KMS-11 (cell line): ENCODE data around the gene ZSCAN21.

Experiments
- H2AFZ ChIP-seq: fragments of 200-600 bp; sonication (generic); 2 replicates; pipeline ENCODE4 v1.6.1; 2016; ENCODE audit warnings: antibody characterized with exemption, mixed run types, low read depth
- H3K27ac ChIP-seq: fragments of 200-600 bp; sonication (generic); 2 replicates; pipeline ENCODE4 v1.6.1; 2016; ENCODE audit warnings: mild to moderate bottlenecking, mixed run types
- H3K27me3 ChIP-seq: fragments of 200-600 bp; sonication (generic); 2 replicates; pipeline ENCODE4 v1.6.1; 2017; ENCODE audit warnings: mild to moderate bottlenecking, low read depth, mixed run types, moderate library complexity; ENCODE audit not compliant: insufficient read depth
- H3K36me3 ChIP-seq: fragments of 200-600 bp; sonication (generic); 2 replicates; pipeline ENCODE4 v1.6.1; 2017; ENCODE audit warnings: mild to moderate bottlenecking, mixed run types; ENCODE audit not compliant: insufficient read depth
- H3K4me1 ChIP-seq: fragments of 200-600 bp; sonication (generic); 2 replicates; pipeline ENCODE4 v1.6.1; 2016; ENCODE audit warnings: mild to moderate bottlenecking, low read depth, mixed run types; ENCODE audit not compliant: poor library complexity, severe bottlenecking
- H3K4me2 ChIP-seq: fragments of 200-600 bp; sonication (generic); 2 replicates; pipeline ENCODE4 v1.7.0; 2016; ENCODE audit warnings: mild to moderate bottlenecking, mixed run types
- H3K4me3 ChIP-seq: fragments of 200-600 bp; sonication (generic); IDR thresholded peaks from 2 replicates; pipeline ENCODE4 v1.6.1; 2017; ENCODE audit warnings: low read depth, low read length, mixed read lengths; ENCODE audit not compliant: insufficient read depth
- H3K79me2 ChIP-seq: fragments of 200-600 bp; sonication (generic); 2 replicates; pipeline ENCODE4 v1.6.1; 2016; ENCODE audit warnings: low read depth, mixed run types; ENCODE audit not compliant: insufficient read depth
- H3K9ac ChIP-seq: fragments of 200-600 bp; sonication (generic); 2 replicates; pipeline ENCODE4 v1.6.1; 2016; ENCODE audit warnings: mild to moderate bottlenecking, mixed run types
- H4K20me1 ChIP-seq: fragments of 200-600 bp; sonication (generic); 2 replicates; pipeline ENCODE4 v1.6.1; 2016; ENCODE audit warnings: mild to moderate bottlenecking, mixed run types; ENCODE audit not compliant: insufficient read depth
- TF ChIP-seq, protein P1 (sequence below): fragments of 200-600 bp; sonication (generic); conservative IDR thresholded peaks from 2 replicates; pipeline ENCODE4 v1.6.1; 2017; ENCODE audit warnings: low read depth, mild to moderate bottlenecking, antibody characterized with exemption, low read length, moderate library complexity, mixed read lengths

ZSCAN21 gene

DNA sequence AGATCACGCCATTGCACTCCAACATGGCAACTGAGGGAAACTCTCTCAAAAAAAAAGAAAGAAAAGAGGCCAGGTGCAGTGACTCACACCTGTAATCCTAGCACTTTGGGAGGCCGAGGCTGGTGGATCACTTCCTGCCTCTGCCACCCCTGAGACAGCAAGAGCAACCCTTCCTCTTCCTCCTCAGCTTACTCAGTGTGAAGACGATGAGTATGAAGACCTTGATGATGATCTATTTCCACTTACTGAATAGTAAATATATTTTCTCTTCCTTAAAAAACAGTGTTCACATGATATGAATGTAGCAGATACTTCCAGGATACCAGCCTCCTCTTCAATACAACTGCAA is 36.3 kb upstream of the ZSCAN21 start:
- Histone ChIP-seq H3K4me3 (no peak overlapping the region), H3K36me3 (no peaks in the 10 kb centered on the region), H2AFZ (no peak overlapping the region), H3K9ac (no peak overlapping the region), H4K20me1 (no peaks in the 10 kb centered on the region), H3K4me1 (peaks cover 13% of the 10 kb centered on the region), H3K27ac (no peak overlapping the region), H3K27me3 (no peaks in the 10 kb centered on the region), H3K4me2 (no peak overlapping the region), H3K79me2 (peaks cover 27% of the 10 kb centered on the region)
- TF ChIP-seq, protein P1, sequence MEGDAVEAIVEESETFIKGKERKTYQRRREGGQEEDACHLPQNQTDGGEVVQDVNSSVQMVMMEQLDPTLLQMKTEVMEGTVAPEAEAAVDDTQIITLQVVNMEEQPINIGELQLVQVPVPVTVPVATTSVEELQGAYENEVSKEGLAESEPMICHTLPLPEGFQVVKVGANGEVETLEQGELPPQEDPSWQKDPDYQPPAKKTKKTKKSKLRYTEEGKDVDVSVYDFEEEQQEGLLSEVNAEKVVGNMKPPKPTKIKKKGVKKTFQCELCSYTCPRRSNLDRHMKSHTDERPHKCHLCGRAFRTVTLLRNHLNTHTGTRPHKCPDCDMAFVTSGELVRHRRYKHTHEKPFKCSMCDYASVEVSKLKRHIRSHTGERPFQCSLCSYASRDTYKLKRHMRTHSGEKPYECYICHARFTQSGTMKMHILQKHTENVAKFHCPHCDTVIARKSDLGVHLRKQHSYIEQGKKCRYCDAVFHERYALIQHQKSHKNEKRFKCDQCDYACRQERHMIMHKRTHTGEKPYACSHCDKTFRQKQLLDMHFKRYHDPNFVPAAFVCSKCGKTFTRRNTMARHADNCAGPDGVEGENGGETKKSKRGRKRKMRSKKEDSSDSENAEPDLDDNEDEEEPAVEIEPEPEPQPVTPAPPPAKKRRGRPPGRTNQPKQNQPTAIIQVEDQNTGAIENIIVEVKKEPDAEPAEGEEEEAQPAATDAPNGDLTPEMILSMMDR = no peak

DNA sequence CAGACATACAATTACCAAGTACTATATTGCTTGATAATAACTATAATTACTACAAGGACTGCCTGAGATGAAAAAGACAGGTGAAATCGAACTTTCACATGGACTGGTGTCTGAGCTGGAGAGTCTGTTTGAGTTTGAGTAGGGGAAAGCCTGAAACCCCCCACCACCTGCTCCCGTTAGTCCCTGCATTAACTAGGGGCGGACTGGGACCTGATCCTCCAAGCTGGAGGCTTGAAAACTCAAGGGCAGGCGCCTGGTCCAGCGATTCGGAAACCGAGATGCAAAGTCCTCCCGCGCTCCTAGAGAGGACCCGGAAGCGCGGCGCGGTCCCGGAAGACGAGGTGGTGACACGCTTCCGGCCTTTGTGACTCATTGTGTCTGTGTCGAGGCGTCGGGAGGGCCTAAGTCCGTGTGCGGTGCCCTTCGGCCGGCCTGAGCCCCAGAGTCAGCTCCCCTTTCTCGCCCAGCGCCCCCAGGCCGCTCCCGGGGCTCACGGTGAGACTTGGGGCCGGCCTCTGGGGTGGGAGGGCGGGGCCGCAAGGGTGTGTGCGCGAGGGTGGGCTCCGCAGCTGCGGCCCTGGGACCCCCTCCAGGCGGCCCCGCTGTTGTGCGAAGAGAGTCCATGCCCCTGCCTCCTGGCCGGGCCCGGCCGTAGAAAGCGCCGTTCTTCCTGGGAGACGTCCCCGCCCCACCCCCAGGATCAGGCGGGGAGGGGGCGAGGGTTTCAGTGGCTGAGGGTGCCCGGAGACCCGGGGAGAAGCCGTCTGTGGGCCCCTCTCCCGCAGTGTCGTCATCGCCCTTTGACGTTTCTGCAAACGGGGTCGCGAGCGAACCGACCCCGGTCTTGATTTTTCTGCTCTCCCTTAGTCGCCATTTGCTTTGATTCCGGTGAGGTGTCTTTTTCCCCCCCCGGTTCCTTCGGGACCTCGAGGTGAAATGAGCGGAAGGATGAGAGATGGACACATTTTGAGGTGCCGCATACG is 34.1 kb upstream of the ZSCAN21 start, which contains the start of gene ZKSCAN1:
Gene ZKSCAN1 (plus strand): TSS at position 365 of the 983 bp plus-strand sequence. CDS start 7,911 bp downstream, outside the sequence.
- Histone ChIP-seq H3K36me3 (no peaks in the 10 kb centered on the region), H3K27me3 (no peaks in the 10 kb centered on the region), H3K4me1 (peaks cover 13% of the 10 kb centered on the region), H3K79me2 (peaks cover 28% of the 10 kb centered on the region), H3K4me2 (peak within 1 kb of the TSS; percentile 90), H3K9ac (peak within 1 kb of the TSS; percentile 94), H4K20me1 (no peaks in the 10 kb centered on the region), H3K4me3 (no peak within 1 kb of the TSS), H3K27ac (peak within 1 kb of the TSS; percentile 73), H2AFZ (peak within 1 kb of the TSS; percentile 79)
- TF ChIP-seq, protein P1 = no peak

DNA sequence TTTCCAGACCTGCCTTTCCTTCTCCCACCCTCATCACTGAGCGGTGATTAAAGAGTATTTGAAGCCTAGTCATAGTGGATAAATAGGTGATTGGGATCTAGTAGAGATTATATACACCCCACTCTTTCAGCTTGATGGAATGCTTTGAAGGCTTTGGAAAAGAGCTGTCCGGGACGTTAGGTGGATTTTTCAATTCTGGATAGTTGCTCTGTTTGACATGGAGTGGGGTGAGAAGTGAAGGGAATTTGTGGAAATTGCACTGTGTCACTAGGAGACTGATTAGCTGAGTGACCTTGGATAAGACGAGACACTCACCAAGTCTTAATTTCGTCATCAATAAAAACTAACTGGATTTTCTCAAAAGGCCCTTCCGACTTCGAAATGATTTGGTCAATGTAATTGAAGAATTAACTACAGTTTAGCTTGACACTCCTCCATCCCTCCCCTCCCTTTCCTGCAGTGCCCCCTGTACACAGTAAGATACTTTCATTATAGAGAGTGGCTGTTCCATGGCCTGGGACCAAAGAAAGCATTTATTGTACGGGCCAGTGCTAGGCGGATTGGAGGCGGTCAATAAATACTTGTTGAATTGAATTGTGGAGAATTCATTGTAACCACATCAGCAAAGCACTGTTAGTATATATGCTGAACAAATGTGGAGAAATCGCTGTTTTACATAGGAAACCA is 33.2 kb upstream of the ZSCAN21 start:
- H3K4me3 ChIP-seq = no peak overlapping the region
- H3K9ac ChIP-seq = peak overlapping the region; percentile 94
- TF ChIP-seq, protein P1 = no peak
- H3K27ac ChIP-seq = peak overlapping the region; percentile 73; the same call in 1 of the 2 replicates
- H3K27me3 ChIP-seq = no peaks in the 10 kb centered on the region
- H4K20me1 ChIP-seq = no peaks in the 10 kb centered on the region
- H3K36me3 ChIP-seq = no peaks in the 10 kb centered on the region
- peaks cover 28% of the 10 kb centered on the region for H3K79me2 ChIP-seq
- H3K4me1 ChIP-seq = peaks cover 13% of the 10 kb centered on the region
- H2AFZ ChIP-seq = peak overlapping the region; percentile 79; the same call in 1 of the 2 replicates
- peak overlapping the region; percentile 90 for H3K4me2 ChIP-seq

DNA sequence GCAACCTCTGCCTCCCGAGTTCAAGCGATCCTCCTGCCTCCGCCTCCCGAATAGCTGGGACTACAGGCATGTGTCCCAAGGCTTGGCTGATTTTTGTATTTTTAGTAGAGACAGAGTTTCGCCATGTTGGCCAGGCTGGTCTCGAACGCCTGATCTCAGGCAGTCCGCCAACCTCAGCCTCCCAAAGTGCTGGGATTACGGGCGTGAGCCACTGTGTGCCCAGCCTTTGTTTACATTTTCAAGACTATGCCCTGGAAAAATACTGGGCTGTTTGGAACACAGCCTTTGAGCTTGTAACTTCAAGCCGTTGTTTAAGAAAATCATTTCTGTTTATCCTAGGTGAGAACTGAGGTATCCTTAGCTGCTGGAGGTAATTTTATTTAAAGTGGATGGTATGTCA is 32.3 kb upstream of the ZSCAN21 start:
- Histone ChIP-seq H3K27ac (no peak overlapping the region), H3K4me2 (peak overlapping the region; percentile 90; the same call in 1 of the 2 replicates)
- TF ChIP-seq, protein P1 = no peak

More for the DNA sequence above, 32.3 kb upstream of the ZSCAN21 start:
- peaks cover 13% of the 10 kb centered on the region for H3K4me1 ChIP-seq
- H3K9ac ChIP-seq = no peak overlapping the region
- no peaks in the 10 kb centered on the region for H3K36me3 ChIP-seq
- H3K79me2 ChIP-seq = peaks cover 28% of the 10 kb centered on the region
- no peaks in the 10 kb centered on the region for H4K20me1 ChIP-seq
- no peaks in the 10 kb centered on the region for H3K27me3 ChIP-seq
- H3K4me3 ChIP-seq = no peak overlapping the region
- no peak overlapping the region for H2AFZ ChIP-seq
